Retinal pigment epithelial cell (primary cell): ENCODE measurements around the gene NTNG2.

Experiments used
- DNase-seq: peaks from one replicate; pipeline ENCODE4 v3.0.0-alpha.2; 2010; ENCODE audit warnings: low read depth
- H3K4me3 ChIP-seq: 2 replicates; pipeline ENCODE4 v1.5.1; 2011; ENCODE audit warnings: mild to moderate bottlenecking, low read length, control low read depth, moderate library complexity
- TF ChIP-seq, protein P1 (sequence below): conservative IDR thresholded peaks from 2 replicates; pipeline ENCODE4 v1.5.1; 2011; ENCODE audit warnings: low read depth, low read length, control low read depth, inconsistent platforms

NTNG2 gene

DNA sequence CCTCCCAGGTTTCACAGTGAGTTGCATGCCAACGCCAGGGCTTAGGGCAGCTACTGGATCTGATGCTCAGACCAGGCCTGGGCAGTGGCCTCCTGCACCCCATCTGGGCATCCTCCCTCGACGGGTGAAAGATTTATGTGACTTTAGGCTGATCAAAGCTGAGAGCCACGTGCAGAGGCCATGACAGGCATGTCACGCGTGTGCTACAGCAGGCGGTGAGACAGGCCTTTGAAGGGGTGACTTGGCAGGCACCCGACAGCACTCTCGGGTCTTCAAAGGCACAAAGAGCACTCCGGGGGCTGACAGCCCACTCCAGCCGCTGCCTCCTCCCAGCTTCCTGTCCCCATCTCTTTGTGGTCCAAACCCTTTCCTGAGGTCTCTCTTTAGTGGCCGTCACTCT, 66.2 kb downstream of the NTNG2 start:
- no peak overlapping the region for H3K4me3 ChIP-seq
- TF ChIP-seq, protein P1, sequence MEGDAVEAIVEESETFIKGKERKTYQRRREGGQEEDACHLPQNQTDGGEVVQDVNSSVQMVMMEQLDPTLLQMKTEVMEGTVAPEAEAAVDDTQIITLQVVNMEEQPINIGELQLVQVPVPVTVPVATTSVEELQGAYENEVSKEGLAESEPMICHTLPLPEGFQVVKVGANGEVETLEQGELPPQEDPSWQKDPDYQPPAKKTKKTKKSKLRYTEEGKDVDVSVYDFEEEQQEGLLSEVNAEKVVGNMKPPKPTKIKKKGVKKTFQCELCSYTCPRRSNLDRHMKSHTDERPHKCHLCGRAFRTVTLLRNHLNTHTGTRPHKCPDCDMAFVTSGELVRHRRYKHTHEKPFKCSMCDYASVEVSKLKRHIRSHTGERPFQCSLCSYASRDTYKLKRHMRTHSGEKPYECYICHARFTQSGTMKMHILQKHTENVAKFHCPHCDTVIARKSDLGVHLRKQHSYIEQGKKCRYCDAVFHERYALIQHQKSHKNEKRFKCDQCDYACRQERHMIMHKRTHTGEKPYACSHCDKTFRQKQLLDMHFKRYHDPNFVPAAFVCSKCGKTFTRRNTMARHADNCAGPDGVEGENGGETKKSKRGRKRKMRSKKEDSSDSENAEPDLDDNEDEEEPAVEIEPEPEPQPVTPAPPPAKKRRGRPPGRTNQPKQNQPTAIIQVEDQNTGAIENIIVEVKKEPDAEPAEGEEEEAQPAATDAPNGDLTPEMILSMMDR = no peak
- no peak for DNase-seq

DNA sequence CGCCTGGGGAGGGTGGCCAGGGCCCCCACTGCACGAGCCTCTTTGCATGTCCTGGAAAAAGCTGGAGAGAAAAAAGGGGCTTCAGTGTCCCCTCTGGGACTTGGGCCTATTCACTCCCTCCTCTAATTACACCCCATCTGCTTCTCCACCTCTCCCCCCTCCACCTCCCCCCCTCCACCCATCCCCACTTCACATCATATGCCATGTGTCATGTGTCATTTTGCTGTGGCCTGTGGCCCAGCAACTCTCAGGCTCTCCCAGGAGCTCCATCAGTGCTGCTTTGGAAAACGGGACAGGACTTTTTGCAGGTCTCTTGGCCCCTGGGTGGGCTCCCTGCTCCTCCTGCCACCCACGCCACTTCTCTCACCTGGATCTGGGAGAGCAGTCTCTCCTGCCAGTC, 68.7 kb downstream of the NTNG2 start:
- DNase-seq = no peak
- H3K4me3 ChIP-seq = no peak overlapping the region
- TF ChIP-seq, protein P1 = no peak

DNA sequence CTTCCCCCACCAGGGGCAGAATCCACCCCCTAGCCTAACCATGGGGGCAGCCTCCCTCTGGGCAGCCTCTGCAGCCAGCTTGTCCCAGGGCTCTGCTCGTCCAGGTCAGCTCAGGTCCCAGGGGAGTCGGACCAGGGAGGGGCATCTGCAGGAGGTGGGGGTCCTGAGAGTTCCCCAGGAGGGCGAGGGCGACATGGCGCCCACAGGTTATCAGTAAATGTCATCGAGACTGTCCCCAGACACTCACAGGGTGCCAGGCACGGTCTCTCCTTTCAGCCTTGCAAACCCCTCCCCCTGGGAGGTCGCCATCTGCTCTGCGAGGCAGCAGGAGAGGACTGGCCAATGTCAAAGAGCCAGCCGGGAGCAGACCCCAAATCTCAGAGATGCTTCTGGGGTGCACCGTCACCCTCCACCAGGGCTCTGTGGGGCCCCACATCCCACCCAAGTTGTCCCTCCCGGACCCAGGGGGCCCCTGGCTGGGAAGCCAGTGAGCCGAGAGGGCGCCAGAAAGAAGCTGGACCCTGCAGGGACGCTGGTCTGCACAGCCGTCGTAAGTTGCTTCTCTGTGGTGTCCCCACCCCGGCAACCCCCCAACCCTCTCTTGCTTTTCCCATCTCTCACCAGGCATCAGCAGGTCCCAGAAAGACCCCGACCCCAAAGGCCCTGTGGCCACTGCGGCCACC, 69.3 kb downstream of the NTNG2 start:
- no peak for DNase-seq
- no peak overlapping the region for H3K4me3 ChIP-seq
- TF ChIP-seq, protein P1 = no peak

DNA sequence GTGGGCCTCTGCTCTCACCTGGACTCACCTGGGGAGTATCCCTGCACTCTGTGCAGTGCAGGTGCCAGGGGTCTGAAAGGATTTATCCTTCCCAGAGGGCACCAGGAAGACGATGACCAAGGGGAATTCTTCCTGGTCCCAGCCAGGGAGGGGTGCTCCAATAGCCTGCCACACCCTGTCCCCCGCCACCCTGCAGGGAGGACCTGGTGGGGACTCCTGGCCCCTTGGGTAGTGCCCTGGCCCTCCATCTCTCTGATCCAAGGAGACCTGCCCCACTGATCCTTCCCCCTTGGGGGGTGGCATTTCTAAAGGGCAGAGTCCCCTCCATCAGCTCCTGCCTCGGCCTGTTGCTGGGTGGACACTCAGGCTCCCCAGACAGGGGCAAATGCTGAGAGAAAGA, 70.7 kb downstream of the NTNG2 start:
- H3K4me3 ChIP-seq = no peak overlapping the region
- no peak for DNase-seq
- TF ChIP-seq, protein P1 = no peak

DNA sequence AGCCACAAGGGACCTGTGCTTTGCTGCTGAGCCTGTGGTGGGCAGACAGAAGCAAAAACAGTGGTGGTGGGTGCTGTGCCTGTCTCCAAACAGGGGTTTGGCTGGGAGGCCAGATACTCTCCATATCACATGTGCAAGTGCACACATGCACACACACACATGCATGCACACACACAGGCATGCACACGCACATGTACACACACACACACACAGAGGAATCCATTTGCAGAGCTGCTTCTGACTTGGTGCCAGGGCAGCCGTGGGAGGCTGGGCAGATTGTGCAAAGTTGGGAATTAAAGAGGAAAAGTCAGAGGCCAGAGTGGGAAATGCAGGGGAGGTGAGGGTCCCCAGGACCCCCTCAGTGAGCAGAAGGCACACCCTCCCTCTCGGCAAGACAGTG, 71.3 kb downstream of the NTNG2 start:
- no peak overlapping the region for H3K4me3 ChIP-seq
- TF ChIP-seq, protein P1 = no peak

DNA sequence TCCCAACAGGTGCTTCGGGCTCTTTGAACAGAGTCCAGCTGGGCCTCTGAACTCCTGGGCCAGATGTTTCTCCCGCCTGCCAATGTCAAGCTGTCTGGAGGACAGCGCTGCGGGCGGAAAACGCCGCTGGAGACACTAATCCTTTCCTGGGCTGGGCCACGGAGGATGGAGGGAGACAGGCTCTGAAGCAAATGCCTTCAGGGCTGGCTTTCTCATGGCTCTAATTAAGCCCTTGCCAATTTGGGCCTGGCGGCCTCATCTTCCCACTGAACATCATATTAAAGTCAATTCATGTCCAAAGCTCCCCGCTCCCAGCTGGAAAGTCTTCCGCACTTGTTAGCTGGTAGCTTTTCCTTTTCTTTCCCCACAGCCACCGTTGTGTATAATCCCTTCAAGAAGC, 72.7 kb downstream of the NTNG2 start:
- TF ChIP-seq, protein P1 = no peak
- H3K4me3 ChIP-seq = no peak overlapping the region
- DNase-seq = no peak

More for the DNA sequence above, 71.3 kb downstream of the NTNG2 start:
- no peak for DNase-seq

DNA sequence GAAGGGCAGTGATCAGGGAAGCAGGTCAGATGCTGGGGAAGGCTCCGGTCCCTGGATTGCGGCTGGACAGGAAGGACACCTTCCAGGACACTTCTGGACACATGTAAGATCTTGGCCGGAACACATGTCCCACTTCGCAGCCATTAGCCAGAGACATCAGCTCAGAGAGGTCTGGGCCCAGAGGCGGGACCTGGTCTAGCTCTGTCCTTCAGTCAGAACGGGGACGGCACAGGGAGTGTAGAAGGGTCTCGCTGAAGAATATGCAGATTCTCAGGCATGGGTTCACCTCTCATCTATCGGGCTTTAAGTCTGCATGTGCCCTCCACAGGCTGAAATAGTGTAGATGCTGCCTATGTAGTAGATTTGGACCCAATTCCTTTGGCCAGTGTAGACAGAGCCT, 73.3 kb downstream of the NTNG2 start:
- H3K4me3 ChIP-seq = no peak overlapping the region
- DNase-seq = no peak
- TF ChIP-seq, protein P1 = no peak
